Left kidney (tissue), 2 donors: Measurements from ENCODE around the gene CXCL12. TPM values are rescaled to one million over a fixed set of nuclear protein-coding genes. Genes with fewer than 3 reads are reported as not detected.

Experiments used
- DNase-seq: peaks from one replicate; pipeline ENCODE4 v3.0.0-alpha.2; 2013
- polyA plus RNA-seq: library from polyadenylated mRNA; unstranded; fragments of 120-200 nt; gene quantifications from one replicate; pipeline ENCODE4 v1.2.1, GENCODE V29; 2013; ENCODE audit not compliant: insufficient read length

Gene CXCL12
- polyA plus RNA-seq, 1 donor, result 417 TPM

DNA sequence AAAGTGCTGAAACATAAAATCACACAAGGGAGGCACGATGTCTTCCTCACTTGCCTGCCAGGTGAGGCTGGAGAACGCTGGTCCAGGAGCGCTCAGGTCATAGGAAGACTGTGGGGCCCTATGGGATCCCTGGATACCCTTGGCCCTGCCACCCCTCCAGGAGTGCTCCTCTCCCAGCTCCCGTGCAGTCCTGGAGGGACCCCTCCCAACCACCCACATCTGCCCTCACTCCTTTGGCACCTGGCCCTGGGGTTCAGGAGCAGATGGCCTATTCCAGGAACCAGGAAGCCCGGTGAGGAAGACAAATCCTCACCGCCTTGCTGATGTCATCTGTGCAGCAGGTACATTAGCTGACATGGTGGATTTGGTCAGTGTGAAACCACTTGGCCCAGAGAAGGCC is 3.7 kb upstream of the CXCL12 start:
- DNase-seq, result no peak

- DNase-seq, result no peak
Observed at GRCh38 chr10:44387853-44388251, 3.0 kb upstream of the CXCL12 start.

DNA sequence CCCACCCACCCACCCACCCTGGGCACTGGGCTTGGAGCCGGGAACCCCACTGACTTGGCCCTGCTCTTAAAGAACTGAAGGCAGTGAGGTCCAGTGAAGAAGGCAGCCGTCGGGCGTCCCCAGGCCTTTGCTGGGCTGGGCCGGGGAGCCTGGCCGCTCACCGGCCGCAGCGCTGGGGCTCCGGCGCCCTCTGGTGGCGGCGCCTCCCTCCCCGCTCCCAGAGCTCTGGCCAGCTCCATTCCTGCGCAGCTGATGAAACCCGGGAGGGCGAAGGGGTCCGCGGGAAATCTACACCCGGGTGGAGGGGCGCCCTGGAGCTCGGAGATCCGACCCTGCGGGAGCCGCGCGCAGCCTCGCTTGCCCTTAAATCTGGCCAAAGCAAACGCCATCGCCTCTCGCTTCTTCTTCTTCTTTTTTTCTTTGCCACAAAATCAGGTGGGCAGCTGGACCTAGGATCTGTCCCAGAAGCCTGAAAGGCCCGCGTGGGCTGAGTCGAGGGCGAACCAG is 1.7 kb upstream of the CXCL12 start:
- peak; percentile 81 for DNase-seq

- no peak for DNase-seq
Observed at GRCh38 chr10:44385696-44386441, 972 bp upstream of the CXCL12 start.

GRCh38 chr10:44384601-44385025 is 284 bp downstream of the CXCL12 start:
- DNase-seq, result no peak

DNA sequence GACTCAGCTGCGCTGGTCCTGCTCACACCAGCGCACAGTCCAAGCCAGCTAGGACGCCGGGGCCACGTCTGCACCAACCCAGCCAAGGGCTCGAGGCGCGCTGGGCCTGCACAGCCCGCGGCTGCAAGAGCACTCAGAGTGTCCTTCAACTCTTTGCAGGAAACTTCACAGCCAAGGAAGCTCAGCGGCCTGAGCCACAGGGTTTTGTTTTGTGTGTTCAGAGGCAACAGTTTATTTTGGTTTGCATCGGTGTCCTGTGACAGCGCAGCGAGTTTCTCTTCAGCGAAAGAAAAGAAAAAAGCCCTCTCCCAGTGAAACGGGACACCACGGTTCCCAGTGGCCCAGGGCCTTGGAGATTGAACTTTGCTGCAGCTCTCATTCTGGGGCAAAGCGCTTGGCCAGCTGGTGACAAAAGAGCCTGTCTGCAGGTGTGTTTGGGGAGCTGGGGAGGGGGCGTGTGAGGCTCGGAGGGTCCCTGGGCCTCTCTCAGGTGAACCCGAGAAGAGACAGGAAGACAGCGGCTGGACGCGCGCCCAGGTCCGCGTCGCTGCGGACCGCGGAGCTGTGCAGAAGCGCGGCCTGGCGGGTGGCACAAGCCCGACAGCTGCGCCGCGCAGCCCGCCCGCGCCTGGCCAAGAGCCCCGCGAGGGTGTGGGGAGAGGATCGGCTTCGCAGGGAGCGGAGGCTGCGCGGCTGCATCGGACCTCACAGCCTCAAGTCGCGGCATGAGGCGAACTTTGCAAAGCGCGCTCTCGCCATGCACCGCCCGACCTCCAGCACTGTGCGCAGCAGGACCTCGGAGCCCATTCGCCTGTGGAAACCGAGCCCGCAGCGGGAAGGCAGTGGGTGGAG is 922 bp downstream of the CXCL12 start:
- DNase-seq, result no peak

DNA sequence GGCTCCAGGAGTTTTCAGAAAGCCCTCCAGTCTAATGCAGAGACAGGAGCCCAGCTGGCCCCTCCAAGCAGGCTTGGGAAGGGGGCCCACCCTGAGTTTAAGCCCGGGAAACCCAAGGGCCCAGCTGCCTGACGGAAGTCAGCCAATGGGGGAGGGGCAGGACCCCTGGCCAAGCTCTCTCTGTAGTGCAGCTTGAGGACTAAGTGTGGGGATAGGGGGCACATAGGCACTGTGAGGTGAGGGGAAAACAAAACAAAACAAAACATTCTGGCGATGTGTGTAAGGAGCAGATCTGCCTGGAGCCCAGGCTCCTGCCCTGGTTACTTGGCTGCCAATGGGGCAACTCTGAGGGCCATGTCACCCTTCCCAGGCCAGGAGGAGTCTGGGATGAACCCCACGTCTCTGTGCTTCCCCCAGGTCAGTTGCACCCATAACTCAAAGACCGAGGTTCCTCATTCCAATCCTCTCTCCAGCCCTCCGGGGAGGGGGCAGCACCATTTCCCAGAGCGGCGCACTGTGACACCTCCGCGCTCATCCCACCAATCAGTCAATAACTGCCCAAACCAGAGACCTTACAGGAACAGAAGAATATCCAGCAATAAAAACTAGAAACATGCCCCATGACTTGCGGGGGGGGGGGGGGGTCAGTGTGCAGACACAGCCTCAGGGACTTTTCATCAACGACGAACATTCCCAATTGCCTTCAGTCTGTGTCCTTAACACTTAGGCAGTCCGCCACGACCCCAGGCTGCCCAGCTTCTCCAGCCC is 1.7 kb downstream of the CXCL12 start:
- no peak for DNase-seq

DNA sequence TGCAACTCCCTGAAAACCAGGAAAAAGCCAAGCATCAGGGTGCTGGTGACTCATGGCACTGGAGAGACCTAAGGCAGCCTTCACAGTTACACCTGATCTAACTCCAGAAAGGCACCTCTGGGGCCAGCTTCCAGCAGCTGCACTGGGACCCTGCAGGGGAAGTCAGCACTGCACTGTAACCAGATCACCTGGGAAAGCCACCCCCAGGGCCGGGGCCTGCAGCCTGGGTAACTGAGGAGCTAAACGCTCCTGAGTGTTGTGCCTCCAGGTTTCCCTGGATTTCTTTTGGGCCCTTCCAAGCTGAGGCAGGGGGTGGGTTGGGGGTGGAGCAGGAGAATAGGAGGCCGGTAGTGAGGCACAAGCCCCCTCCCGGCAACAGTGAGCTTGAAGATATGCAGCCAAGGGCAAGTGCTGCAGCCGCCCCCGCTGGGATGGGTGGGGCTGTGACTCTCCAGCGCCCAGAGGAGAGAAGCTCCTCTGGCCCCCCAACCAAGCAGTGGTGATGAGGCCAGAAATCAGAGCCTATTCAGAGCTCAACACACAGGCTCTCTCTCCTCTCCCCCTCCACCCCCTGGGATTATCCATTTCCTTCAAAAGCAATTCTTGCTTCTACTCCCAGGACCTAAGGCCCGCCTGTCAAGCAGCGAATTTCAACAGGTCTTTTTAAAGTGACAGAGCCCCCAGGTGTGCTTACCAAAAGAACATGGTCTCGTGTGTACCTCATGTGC is 2.6 kb downstream of the CXCL12 start:
- no peak for DNase-seq

DNA sequence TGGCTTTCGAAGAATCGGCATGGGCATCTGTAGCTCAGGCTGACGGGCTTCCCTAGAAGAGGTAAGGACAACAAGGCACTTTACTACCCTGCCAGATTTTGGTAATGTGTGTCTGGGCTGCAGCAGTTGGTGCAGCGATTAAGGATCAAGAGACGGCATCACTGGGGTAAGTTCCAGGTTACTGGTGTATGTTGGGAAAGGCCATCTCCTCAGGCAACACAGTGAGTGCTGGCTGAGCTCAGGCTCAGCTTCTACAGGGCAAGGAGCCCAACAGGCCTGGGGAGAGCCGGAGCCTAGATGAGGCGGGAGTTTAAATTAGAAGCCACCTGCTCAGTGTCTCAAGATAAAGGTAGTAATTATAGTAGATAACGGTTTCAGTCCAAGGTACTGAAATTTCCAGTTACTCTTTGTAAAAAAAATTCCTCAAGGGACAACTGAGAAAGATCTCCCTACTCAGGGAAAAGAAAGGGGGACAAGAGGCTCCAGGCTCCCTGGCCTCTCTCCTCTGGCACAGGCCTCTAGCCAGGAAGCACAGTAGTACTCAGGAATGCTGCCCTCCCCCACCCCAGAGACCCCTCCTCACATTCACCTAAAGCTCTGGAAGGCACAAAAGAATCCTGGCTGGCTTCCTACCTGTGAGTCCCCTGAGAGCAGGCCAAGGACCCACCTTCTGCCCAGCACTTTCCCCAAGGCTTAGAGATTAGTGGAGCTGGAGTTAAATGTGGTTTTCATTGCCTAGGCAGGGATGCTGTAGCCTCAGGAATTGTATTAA is 3.9 kb downstream of the CXCL12 start:
- DNase-seq, result no peak

- DNase-seq, result no peak
Observed at GRCh38 chr10:44379907-44380306, 5.0 kb downstream of the CXCL12 start.

- DNase-seq, result no peak
Observed at GRCh38 chr10:44378626-44379025, 6.3 kb downstream of the CXCL12 start.

DNA sequence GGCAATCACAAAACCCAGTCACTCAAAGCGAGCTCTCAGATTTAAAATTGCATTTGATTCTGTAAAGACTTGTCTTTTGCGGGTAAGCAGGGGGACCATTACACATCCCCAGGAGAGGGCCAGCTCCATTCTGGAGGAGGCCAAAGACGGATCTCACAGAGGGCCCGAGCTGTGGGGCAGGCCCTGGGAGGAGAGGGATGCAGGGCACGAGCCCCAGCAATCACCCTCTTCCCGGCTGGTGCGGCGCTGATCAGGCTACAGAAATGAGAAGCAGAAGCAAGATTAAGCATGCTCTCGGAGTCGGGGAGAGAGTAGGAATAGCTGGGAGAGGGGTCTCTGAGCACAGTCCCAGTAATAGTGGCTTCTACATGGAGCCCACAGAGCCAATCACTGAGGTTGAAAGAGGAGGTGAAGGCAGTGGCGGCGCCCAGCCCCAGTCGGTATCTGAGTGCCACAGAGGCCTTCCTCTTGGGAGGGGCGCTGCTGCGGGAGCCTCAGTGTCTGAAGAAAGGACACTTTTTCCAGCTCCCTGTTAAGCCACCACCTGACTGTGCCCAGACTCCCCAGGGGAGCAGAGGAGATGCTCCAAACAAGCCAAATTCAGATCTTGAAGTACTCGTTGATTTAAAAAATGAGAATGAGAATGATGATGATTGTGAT is 7.1 kb downstream of the CXCL12 start:
- DNase-seq, result no peak

DNA sequence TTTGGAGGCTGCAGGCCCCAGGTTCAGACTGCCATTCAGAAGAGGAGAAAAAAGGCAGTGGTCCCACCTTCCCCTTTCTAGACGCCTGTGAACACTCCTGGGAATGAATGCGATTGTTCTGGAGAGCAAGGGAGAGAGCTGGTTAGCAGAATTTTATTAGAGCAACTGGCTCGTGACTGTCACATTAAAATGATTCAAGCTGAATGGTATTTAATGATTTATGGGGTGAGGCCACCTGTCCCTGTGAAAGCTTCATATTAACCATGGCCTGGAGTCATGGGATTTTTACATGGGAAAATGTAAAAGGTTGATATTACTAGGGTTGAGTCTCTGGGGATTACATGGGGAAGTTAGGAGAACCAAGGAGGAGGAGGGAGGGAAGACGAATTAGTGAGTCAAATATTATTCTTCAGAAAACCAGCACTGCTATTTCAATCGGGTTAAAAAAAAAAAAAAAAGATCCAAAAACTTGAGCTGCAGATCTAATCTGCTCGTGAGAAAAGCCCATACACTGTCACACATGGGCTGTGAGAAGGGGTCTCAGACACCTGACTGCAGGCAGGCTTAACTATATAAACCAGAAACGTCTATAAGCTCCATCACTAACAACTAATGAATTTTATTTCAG is 8.3 kb downstream of the CXCL12 start:
- DNase-seq, result no peak

GRCh38 chr10:44374155-44374554 is 10.7 kb downstream of the CXCL12 start:
- DNase-seq, result no peak

- no peak for DNase-seq
Observed at GRCh38 chr10:44373341-44373995, 11.4 kb downstream of the CXCL12 start.

- no peak for DNase-seq
Observed at GRCh38 chr10:44372181-44372580, 12.7 kb downstream of the CXCL12 start.

- no peak for DNase-seq
Observed at GRCh38 chr10:44370731-44371248, 14.1 kb downstream of the CXCL12 start.

DNA sequence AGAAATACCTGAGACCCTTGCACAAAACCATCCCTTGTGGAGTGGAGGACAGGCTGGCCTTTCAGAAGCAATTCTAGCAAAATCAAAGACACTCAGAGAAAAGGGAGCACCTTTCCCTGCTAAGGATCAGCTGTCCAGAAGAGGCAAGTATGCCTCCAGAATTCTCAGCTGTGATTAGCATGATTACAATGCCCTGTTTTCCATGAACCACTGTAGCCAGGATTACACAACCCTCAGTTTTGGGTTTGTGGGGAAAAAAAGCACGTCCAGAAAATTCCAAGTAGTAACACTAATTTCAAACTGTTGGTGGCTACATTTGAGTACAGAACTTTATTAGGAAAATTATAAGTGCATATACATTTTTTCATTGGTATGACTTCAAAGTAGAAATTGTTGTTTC is 15.0 kb downstream of the CXCL12 start:
- DNase-seq, result no peak

GRCh38 chr10:44369296-44369695 is 15.6 kb downstream of the CXCL12 start:
- no peak for DNase-seq
